Sigmoid colon (tissue), 4 donors: ENCODE results near the gene CDC42BPG.

Experiments
- POLR2A ChIP-seq, 2 donors: fragments of 450-650 bp; IDR thresholded peaks; one replicate each; pipeline ENCODE4 v1.6.1; 2016; ENCODE audit warnings: antibody characterized with exemption in 2 of 2, mild to moderate bottlenecking in 2 of 2, moderate library complexity in 2 of 2
- POLR2AphosphoS5 ChIP-seq, 4 donors: sonication (generic); formaldehyde crosslinking; IDR thresholded peaks; one replicate each; pipeline ENCODE4 v1.6.1; 2017; ENCODE audit warnings: antibody characterized with exemption in 4 of 4
- TF ChIP-seq, protein P1 (sequence below), 4 experiments: fragments of 450-650 bp in 3 of 4; fragments of 200-600 bp in 1 of 4; IDR thresholded peaks; one replicate each; pipeline ENCODE4 v1.5.1; 2016 to 2019; ENCODE audit warnings: antibody characterized with exemption in 4 of 4, mild to moderate bottlenecking in 3 of 4, moderate library complexity in 2 of 4

DNA sequence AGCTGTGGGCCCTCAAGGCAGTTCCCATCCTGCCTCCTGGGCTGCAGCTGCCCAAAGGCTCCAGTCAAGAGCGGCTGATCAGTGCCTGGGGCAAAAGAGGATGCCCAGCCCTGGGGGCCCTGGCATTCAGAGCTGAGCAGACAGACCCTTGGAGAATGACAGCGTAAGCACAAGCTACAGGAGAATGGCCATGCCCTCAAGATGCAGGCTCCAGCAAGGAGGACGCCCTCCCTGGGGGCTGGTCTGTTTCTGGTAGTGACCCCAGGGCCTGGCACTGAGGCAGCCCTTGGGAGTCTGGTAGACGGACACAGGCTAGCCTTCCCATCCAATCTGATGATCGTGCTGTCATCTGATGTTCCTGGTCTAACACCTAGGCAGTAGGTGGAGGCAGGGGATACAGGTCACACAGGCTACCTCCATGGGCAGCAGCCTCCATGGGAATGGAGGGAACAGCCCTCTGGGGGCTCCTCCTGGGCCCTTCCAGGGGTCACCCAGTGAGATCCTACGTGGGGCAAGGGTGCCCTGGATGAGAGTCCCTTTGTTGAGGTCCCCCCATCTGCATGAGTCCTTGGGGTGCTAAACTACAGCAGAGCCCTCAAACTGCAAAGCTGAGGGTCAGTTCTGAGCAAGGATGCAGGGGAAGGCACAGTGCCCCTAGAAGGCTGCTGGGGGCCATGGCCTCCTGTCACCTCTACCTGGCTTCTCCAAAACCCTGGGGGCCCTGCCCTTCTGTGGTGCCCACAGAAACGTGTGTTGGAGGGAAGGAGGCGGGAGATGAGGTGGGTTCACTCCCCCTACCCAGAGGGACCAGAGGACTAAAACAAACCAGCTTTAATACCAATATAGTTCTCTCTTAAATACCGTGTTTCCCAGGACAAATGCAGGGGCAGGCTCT lies 55.9 kb downstream of the CDC42BPG start:
- TF ChIP-seq, protein P1, sequence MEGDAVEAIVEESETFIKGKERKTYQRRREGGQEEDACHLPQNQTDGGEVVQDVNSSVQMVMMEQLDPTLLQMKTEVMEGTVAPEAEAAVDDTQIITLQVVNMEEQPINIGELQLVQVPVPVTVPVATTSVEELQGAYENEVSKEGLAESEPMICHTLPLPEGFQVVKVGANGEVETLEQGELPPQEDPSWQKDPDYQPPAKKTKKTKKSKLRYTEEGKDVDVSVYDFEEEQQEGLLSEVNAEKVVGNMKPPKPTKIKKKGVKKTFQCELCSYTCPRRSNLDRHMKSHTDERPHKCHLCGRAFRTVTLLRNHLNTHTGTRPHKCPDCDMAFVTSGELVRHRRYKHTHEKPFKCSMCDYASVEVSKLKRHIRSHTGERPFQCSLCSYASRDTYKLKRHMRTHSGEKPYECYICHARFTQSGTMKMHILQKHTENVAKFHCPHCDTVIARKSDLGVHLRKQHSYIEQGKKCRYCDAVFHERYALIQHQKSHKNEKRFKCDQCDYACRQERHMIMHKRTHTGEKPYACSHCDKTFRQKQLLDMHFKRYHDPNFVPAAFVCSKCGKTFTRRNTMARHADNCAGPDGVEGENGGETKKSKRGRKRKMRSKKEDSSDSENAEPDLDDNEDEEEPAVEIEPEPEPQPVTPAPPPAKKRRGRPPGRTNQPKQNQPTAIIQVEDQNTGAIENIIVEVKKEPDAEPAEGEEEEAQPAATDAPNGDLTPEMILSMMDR (IDR thresholded peaks at IDR 0.05) = no peak
- TF ChIP-seq POLR2A (IDR thresholded peaks at IDR 0.05) (no peak), POLR2AphosphoS5 (IDR thresholded peaks at IDR 0.05) (no peak)
